GM19023 (cell line): ENCODE data around the gene MPC1.
"Not testable (repeated sequence)": the region's sequence is repeated elsewhere in the genome, so short reads cannot be mapped to it uniquely, and the experiment has no call there.

Experiments used
- ATAC-seq: cut with Tn5 transposase; IDR thresholded peaks from one replicate; pipeline ENCODE4 v1.9.1; 2021; ENCODE audit warnings: mild to moderate bottlenecking, moderate library complexity; ENCODE audit not compliant: unreplicated experiment

The MPC1 gene

DNA sequence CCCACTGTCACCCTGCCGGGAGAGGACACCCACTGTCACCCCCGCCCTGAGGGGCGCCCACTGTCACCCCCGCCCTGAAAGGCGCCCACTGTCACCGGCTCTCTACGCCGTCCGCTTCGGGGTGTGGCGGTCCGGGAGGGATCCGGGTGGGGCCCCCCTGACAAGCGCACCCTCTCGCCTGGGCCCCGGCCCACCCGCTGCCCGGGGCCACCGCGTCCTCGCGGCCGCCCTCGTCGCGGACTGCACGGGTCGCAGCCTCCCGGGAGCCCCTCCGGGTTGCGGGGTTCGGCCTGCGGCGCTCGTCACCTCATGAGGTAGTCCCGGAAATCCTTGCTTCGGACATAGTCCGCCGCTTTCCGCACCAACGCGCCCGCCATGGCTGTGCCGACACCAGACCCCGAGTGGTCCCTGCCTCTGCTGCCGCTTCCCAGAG lies 224 bp downstream of the MPC1 start:
- ATAC-seq = peak; percentile 4

DNA sequence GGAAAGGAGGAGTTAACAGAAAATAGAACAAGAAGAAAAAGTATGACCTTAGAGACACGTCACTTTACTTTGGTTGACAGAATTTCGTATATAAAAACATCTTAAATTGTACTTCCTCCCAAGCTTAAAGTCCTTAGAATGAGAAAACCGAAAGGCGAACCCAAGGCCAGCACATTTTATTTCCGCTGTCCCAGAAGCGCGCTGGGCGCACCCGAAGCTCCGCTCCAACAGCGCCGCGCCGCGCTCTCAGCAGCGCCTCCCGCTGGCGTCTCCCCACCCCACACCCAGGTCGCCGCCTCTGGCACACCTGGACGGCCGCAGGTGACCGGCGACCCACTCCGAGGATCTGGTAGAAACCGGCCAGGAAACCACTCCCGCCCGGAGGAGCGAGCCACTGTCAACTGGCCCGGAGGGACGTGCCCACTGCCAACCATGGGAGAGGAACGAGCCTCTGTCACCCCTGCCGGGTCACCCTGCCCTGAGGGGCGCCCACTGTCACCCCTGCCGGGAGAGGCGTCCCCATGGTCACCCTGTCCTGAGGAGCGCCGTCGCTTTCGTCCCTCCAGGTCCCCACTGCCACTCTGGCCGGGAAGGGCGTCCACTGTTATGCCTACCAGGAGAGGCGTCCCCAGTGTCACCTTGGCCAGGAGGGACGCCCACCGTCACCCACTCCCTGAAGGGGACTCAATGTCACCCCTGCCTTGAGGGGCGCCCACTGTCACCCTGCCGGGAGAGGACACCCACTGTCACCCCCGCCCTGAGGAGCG lies 824 bp downstream of the MPC1 start:
- ATAC-seq = peak; percentile 46

DNA sequence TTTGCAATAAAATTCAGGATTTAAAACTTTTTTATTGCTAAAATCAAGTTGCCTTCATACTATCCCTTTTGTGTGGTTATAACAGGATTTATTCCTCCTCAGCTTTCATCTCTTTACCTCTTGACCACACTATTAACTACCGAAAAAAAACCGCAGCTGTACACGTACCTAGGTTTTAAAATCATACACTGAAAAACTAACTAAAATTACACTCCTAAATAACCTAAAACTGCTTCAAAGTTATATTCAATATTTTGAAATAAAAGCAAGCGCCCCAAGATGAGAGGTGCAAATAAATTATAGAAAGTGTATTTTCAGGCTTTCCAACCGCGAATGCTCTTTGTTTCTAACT lies 1.4 kb downstream of the MPC1 start:
- no peak for ATAC-seq

DNA sequence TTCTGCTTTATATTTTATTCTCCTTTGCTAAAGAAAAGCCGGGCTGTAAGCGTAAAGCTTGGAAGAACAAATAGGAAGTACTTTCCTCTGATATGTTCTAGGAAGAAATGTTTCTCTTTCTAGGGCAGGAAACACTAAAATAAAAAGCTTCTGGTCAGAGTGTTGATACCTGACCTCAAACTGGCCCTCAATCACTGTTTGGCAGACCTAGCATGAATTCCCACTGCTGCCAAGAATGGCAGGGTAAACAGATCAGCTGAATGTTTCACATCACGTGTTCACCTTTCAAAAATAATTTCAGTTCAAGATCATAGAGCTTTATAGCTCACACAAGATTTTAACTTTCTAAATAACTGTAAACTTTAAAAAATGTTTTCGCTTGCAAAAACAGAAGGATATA lies 2.9 kb downstream of the MPC1 start:
- ATAC-seq = no peak

DNA sequence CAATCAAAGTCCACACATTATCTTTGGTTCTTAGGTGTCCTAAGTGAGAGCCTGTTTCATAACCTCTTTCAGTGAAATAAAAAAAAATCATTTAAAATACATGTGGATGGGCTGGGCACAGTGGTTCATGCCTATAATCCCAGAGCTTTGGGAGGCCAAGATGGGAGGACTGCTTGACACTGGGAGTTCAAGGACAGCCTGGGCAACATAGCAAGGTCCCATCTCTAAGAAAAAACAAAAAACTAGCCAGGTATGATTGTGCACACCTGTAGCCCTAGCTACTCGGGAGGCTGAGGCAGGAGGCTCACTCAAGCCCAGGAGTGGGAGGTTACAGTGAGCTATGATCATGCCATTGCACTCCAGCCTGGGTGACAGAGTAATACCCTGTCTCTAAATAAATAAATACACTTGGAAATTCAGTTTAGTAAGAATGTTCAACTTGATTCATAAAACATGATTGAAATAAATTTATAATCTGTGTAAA lies 3.6 kb downstream of the MPC1 start:
- no peak for ATAC-seq

DNA sequence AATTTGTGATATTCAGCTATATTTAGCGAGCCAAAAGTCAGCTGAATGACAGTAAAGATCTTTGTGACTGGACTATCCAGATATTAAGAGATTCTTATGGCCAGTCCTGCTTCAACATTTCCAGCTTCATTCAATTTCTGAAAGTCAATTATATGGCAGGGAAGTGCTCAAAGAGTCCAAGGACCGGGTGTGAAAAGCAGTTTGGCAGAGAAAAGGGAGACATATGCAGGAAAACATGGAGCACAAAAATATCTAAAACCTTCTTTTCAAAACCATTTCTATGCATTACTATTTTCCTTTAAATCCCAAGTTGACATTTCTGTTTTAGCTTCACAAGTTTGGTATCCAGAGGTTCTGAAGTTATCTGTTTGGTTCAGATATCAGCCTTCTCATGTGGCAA lies 5.0 kb downstream of the MPC1 start:
- ATAC-seq = no peak

DNA sequence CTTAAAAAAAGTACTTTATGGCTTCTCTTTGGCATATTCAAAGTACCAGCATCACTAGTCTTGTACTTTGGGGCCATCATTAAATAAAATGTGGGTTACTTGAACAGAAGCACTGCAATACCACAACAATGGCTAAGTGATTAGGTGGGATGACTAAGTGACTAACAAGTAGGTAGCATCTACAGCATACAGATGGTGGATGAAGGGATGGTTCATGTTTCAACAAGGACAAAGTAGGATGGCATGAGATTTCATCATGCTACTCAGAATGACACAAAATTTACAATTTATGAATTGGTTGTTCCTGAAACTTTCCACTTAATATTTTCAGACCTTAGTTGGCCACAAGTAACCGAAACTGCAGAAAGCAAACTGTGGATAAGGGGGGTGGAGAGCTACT lies 7.7 kb downstream of the MPC1 start:
- no peak for ATAC-seq

DNA sequence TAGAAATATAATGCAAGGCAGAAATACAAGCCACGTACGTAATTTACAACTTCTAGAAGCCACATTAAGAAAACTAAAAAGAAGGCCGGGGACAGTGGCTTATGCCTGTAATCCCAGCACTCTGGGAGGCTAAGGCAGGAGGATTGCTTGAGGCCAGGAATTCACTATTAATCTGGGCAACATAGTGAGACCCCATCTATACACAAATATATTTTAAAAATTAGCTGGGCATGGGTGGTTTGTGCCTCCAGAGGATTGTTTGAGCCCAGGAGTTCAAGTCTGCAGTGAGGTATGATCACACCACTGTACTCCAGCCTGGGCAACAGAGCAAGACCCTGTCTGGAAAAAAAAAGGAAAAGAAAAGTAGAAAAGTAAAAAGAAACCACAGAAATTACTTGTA lies 12.3 kb downstream of the MPC1 start:
- ATAC-seq = no peak

DNA sequence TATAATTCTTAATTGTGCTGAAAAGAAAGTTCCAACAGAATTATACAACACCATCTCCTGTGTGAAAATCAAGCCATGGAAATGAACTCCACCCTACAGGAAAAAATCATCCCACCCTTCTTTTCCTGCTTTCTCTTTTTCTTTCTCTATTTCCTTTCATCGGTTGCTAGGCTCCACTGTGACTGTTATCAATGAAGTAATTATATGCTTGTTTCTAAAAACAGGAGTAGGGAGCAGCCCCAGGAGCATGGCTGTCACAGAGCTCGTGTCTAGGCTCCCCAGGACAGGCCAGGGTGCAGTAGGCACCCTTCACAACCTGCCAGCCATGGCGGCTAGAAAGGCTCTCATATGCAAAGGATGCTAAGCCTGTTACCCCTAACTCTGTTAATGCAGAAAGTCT lies 13.0 kb downstream of the MPC1 start:
- ATAC-seq = no peak

DNA sequence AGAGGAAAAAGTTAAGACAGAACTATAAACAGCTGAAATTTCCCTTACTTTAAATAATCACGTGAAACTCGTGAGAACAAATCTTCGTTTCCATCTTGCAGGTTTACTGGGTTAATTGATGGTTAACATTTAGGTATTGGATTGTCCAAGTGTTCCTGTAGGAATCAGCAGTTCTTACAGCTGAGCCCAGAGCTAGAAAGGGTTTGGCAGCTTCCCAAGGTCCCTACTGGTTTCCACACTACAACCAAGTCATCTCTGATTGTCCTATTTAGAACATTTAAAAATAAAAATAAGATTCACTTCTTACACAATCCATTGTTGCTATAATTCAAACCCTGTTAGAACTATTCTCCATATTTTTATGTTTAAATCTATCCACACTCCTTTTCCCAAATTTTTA lies 15.8 kb downstream of the MPC1 start:
- ATAC-seq = no peak

DNA sequence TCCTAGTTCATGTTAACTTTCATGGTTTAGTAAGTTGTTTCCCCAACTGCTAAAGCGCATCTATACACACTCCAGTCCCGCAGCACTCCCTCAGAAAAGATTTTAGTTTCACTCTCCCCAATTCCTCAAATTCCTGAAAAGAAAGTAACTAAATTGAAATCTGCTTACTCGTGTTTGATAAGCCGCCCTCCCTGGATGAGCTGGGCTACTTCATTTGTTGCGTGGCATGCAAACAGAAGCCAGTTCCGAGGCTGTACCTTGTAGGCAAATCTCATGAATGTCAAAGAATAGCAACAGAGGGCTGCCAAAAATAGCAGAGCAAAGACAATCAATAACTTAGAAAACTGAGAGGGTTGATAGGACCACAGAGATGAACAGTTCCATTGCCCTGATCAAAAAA lies 16.9 kb downstream of the MPC1 start:
- ATAC-seq = no peak

DNA sequence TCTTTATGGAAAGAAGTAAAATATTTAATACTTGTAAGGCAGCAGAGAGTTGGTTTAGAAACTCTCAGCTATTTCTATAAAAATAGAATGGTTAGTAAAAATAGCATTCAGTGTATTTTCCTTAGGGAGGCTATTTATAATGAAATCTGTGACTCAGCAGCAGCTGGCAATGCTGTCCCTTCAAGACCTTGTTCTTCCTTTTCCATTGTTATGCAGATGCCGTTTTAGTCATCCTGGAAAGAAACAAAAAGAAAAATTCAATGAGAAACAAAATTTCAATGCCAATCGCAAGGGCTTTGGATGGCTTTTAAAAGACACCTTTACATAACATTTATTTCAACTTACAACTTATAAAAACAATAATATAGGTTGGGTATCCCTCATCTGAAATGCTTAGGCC lies 17.5 kb downstream of the MPC1 start:
- no peak for ATAC-seq

DNA sequence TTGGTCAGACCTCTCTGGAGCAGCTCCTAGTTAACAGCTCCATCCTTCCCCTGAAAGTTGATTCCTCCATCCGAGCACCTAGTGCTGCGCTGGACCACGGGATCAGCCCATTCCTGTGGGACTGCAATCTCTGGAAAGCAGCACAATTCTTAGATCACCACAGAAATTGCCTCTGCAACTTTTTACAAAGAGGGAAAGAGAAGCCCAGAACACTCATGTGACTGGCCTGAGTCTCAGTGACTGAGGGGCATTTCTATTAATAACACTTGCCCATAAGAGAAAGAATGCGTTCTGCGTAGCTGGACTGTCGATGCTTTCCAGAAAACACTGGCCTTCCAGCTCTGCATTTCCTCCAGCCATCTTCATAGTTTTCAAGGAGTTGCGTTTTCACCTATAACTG lies 18.3 kb downstream of the MPC1 start:
- no peak for ATAC-seq

DNA sequence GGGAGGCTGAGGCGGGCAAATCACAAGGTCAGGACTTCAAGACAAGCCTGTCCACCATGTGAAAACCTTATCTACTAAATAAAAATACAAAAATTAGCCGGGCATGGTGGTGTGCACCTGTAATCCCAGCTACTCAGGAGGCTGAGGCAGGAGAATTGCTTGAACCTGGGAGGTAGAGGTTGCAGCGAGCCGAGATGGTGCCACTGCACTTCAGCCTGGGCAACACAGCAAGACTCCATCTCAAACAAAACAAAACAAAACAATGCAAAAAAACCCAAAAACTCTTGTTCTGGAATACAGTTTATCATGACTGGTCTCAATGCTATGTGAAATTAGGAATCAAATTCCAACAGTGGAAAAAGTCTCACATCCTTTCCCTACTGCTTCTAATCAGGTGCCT lies 20.3 kb downstream of the MPC1 start:
- ATAC-seq = not testable (repeated sequence)

DNA sequence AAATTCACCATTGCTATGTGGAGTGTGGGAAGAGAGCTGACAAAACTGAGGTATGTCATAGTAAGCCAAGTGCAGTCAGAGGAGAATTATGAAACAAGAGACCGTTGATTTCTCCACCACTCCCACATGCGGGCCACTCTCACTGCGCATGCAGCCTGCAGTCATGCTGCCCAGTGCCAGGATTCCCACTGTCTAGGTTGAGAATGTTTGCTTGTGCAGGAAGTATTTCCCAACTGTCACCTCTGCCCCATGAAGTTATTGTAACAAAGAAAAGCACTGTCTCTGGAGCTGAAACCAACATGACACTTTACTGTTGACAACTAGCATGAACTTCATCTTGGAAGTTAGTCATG lies 21.7 kb downstream of the MPC1 start:
- no peak for ATAC-seq

DNA sequence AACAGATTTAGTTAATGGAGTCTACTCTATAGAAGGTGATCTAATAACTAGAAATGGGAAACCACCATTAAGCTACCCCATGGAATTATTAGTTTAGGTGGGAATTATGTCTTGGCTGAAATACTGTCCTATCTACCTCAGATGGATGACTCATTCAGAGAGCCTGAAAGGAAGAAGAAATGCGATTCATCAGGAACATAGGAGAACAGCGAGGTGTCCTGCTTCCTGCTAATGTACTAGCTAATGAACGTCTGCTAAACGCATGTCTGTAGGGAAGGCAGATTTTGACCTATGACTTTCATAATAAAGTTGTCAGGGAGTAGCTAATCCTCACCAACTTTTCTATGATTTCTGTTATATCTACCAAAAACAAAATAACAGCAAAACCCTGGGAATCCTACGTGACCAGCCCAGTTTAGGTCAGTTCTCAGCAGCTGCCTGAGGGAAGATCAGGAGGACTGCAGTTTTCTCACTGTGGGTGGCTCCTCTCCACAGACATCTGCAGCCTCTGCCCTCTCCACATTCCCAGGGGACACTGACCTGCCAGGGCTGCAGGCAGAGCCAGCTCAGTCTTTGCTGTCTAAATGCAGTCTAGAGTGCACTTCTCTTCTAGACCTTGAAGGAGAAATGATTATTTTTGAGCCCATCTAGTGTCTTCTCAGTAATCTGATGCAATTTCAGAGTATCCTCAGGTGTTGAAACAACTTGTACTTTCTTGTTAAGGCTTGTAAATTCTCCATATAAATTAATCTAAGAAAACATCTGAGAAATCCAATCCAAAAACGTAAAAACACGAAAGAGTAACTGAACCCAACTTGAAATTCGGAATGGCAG lies 22.3 kb downstream of the MPC1 start:
- no peak for ATAC-seq

DNA sequence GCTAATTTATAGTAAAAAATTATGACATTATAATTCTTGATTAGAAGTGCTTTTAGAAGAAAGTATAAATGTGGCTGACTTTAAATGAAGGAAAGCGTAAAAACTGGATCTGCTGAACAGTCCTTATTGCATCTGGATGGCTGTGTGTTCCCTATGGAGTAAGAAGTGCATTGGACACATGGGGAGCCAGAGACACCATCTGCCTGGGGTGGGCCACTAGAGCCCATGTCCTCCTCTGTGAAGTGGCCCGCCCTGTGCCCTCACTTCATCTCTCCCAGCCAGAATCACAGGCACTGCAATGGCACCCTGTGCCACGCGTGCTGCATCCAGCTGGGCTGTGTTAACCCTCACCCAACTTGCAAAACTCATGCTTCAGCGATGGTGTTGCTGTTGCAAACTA lies 27.2 kb downstream of the MPC1 start:
- ATAC-seq = no peak

DNA sequence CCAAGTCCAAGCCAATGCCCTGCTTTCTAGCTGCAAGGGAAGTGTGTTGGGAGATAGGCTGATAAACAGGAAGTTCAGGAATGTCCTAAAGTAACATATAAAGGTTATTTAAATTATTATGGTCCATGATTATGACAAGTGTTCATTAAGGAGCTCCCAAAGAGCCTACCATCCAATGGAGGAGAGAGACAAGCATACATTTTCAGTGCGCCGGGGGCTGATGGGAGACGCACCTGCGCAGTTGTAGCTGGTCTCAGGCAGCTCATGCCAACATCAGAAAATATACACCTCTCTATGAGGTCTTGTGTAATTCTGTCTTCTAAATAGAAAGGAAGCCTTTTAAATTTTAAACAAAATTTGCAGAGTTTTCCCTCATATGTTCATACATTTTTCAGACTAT lies 27.8 kb downstream of the MPC1 start:
- ATAC-seq = no peak

DNA sequence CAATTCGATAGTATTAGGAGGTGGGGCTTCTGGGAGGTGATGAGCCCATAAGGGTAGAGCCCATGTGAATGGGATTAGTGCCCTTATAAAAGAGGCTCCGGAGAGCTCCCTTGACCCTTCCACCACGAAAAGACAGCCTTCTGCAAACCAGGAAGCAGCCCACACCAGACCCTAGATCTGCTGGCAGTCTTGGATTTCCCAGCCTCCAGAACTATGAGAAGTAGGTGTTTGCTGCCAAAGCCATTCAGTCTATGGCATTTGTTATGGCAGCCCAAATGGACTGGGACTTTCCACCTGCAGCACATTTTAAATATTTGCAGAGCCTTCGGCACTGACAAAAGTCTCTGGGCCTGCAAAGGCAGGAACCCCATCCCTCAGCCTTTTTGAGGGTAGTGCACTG lies 28.6 kb downstream of the MPC1 start:
- ATAC-seq = no peak

DNA sequence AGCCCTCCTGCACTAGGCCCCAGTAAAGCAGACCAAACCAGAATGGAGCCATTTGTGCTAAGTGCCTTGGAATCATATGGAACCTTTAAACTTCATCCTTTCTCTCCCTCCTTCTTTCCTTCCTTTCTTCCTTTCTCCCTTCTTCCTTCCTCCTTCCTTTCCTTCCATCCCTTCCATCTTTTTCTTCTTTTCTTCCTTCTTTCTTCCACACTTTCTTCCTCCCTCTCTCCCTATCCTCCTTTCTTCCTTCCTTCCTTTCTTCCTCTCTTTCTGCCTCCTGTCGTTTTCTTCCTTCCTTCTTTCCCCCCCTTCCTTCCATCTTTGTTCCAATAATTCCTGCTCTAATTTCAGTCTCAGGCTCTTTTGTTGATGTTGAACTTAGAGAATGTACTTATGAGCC lies 29.2 kb downstream of the MPC1 start:
- ATAC-seq = no peak

DNA sequence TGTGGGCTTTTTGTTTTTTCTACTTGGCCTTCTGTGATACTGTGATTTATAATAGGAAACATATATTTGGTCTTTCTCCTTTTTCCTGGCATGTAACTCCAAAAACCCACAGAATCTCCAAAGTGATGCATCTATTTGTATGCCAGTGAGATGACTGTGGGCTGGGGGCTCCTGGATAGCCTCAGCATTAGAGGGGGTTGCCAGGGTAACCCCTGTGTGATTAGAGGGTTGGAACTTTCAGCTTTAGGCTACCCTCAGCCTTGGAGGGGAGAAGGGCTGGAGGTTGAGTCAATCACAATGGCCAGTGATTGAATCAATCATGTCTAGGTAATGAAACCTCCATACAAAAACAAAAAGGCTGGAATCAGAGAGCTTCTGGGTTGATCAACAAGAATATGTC lies 29.8 kb downstream of the MPC1 start:
- ATAC-seq = no peak

DNA sequence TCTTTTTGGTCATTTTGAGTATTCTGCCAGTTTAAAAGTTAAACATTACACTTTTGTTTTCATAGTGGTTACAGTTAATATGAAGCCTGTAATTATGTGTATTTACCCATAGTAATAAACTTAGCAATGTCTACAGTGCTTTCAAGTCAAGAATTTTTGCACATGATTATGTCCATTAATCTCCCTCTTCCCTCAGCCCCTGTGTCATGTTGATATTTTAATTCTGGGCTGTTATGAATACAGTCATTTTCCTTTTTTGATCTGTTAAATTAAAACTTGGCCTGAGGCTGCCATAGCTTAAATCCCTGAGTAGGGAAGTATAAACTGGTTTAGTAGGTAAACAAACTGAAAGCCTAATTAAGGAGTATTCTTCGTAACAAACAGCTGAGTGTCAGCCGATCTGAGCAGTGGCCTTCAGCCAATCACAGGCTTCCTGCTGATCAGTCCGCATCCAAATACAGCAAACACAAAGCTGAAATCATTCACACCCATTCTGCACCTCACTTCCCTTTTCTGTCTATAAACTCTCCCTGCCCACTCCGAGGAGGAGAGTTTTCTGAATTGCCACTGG lies 30.9 kb downstream of the MPC1 start:
- ATAC-seq = peak; percentile 98
